SU-DHL-6 (cell line): ENCODE results near the gene AP3M1.
"Not testable (repeated sequence)": the region's sequence is repeated elsewhere in the genome, so short reads cannot be mapped to it uniquely, and the experiment has no call there.

Experiments
- H2AFZ ChIP-seq: fragments of 200-600 bp; sonication (generic); 2 replicates; pipeline ENCODE4 v1.6.1; 2014; ENCODE audit warnings: low read depth, mild to moderate bottlenecking, moderate library complexity, mixed read lengths, antibody characterized with exemption, low read length; ENCODE audit not compliant: severe bottlenecking
- H3F3A ChIP-seq: fragments of 200-600 bp; shearing (Covaris generic); 2 replicates; pipeline ENCODE4 v1.6.0; 2016; ENCODE audit warnings: antibody characterized with exemption, mild to moderate bottlenecking; ENCODE audit not compliant: insufficient read depth
- H3K27ac ChIP-seq: fragments of 200-600 bp; sonication (generic); 2 replicates; pipeline ENCODE4 v1.5.1; 2016; ENCODE audit warnings: low read depth, mild to moderate bottlenecking, low read length, moderate library complexity, mixed read lengths
- H3K27me3 ChIP-seq: fragments of 200-600 bp; sonication (generic), shearing (Covaris generic); 2 replicates; pipeline ENCODE4 v1.6.0; 2014; ENCODE audit warnings: mild to moderate bottlenecking, low read length
- H3K36me3 ChIP-seq: fragments of 200-600 bp; sonication (generic); 2 replicates; pipeline ENCODE4 v1.6.1; 2014; ENCODE audit warnings: mild to moderate bottlenecking, low read length, mixed read lengths
- H3K4me2 ChIP-seq: fragments of 300-600, 200-600 bp; shearing (Covaris generic), sonication (generic); 2 replicates; pipeline ENCODE4 v1.6.0; 2014; ENCODE audit warnings: low read length, low read depth, mild to moderate bottlenecking; ENCODE audit not compliant: poor library complexity, severe bottlenecking
- H3K4me3 ChIP-seq: fragments of 200-600 bp; sonication (generic); 2 replicates; pipeline ENCODE4 v1.5.1; 2014; ENCODE audit warnings: antibody characterized with exemption, low read length, mild to moderate bottlenecking, mixed read lengths; ENCODE audit not compliant: insufficient read depth, poor library complexity, severe bottlenecking
- H3K79me2 ChIP-seq: fragments of 200-600 bp; sonication (generic); 2 replicates; pipeline ENCODE4 v1.6.1; 2014; ENCODE audit warnings: mild to moderate bottlenecking, low read length, moderate library complexity; ENCODE audit not compliant: insufficient read depth
- H3K9ac ChIP-seq: fragments of 200-600 bp; sonication (generic); 2 replicates; pipeline ENCODE4 v1.7.0; 2014; ENCODE audit warnings: mild to moderate bottlenecking, low read length
- H3K9me2 ChIP-seq: fragments of 200-600 bp; sonication (generic); replicated peaks from 2 replicates; pipeline ENCODE4 v1.6.1; 2014; ENCODE audit warnings: low read length; ENCODE audit not compliant: insufficient read depth
- H3K9me3 ChIP-seq: fragments of 200-600 bp; sonication (generic); 2 replicates; pipeline ENCODE4 v1.6.1; 2014; ENCODE audit warnings: low read length, mixed read lengths; ENCODE audit not compliant: insufficient read depth
- H4K20me1 ChIP-seq: fragments of 200-600 bp; sonication (generic); 2 replicates; pipeline ENCODE4 v1.6.1; 2014; ENCODE audit warnings: low read depth, mild to moderate bottlenecking, antibody characterized with exemption, low read length, moderate library complexity, mixed read lengths
- CTCF ChIP-seq: fragments of 200-600 bp; sonication (generic); IDR thresholded peaks from one replicate; pipeline ENCODE4 v1.5.1; 2017; ENCODE audit warnings: antibody characterized with exemption, mild to moderate bottlenecking, low read length, moderate library complexity; ENCODE audit not compliant: insufficient read depth, poor library complexity, severe bottlenecking
- EZH2phosphoT487 ChIP-seq: fragments of 200-600 bp; sonication (generic), shearing (Covaris generic); conservative IDR thresholded peaks from 2 replicates; pipeline ENCODE4 v1.6.1; 2018; ENCODE audit warnings: mild to moderate bottlenecking, antibody characterized with exemption, low read length, moderate library complexity, mixed read lengths

AP3M1 gene

DNA sequence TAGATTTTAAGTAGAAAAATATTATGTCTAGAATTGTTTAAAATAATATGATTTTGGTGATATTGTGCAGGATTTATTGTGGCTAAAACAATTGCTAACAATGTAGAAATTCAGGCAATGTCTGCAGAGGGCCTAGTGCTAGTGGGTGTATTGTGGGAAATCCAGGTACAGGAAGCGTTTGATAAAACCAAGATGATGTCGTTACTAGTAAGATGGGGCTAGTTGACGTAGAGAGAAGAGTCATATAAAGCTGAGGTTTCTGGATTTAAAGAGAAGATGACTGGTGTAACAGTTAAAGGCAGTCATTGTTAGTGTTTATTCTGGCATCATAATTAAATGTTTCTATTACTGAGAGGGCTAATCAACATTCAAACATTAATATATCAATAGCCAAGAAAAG, 43.9 kb upstream of the AP3M1 start:
- Histone ChIP-seq H3K9me2 (no peaks in the 10 kb centered on the region), H3K79me2 (peaks cover 84% of the 10 kb centered on the region), H3K4me2 (no peak overlapping the region), H3K27ac (no peak overlapping the region), H3K9ac (no peak overlapping the region), H2AFZ (no peak overlapping the region), H3K27me3 (no peaks in the 10 kb centered on the region), H4K20me1 (no peaks in the 10 kb centered on the region), H3K4me3 (no peak overlapping the region), H3K36me3 (no peaks in the 10 kb centered on the region), H3K9me3 (no peaks in the 10 kb centered on the region), H3F3A (no peaks in the 10 kb centered on the region)
- TF ChIP-seq CTCF (no peak), EZH2phosphoT487 (no peak)

GRCh38 chr10:74190494-74190893, 39.9 kb upstream of the AP3M1 start:
- H3K4me3 ChIP-seq, result no peak overlapping the region
- peak overlapping the region; percentile 5; the same call in 1 of the 2 replicates for H3K27ac ChIP-seq
- H2AFZ ChIP-seq, result peak overlapping the region; percentile 37
- 0 out of 2 replicates have a peak, but pooled peaks cover 8% of the 10 kb centered on the region for H3F3A ChIP-seq
- H3K9me3 ChIP-seq, result no peaks in the 10 kb centered on the region
- H3K36me3 ChIP-seq, result no peaks in the 10 kb centered on the region
- H3K27me3 ChIP-seq, result no peaks in the 10 kb centered on the region
- TF ChIP-seq EZH2phosphoT487 (no peak), CTCF (no peak)
- no peaks in the 10 kb centered on the region for H3K9me2 ChIP-seq
- H4K20me1 ChIP-seq, result no peaks in the 10 kb centered on the region
- peaks cover 83% of the 10 kb centered on the region for H3K79me2 ChIP-seq
- H3K9ac ChIP-seq, result peak overlapping the region; percentile 31
- H3K4me2 ChIP-seq, result peak overlapping the region; percentile 50

GRCh38 chr10:74189999-74190421, 39.4 kb upstream of the AP3M1 start:
- peak overlapping the region; percentile 5; the same call in 1 of the 2 replicates for H3K27ac ChIP-seq
- no peaks in the 10 kb centered on the region for H4K20me1 ChIP-seq
- H3K4me3 ChIP-seq, result no peak overlapping the region
- no peaks in the 10 kb centered on the region for H3K9me2 ChIP-seq
- peak overlapping the region; percentile 31 for H3K9ac ChIP-seq
- TF ChIP-seq CTCF, result no peak
- TF ChIP-seq EZH2phosphoT487, result no peak
- no peaks in the 10 kb centered on the region for H3K9me3 ChIP-seq
- peaks cover 85% of the 10 kb centered on the region for H3K79me2 ChIP-seq
- H3F3A ChIP-seq, result 0 out of 2 replicates have a peak, but pooled peaks cover 8% of the 10 kb centered on the region
- H3K36me3 ChIP-seq, result no peaks in the 10 kb centered on the region
- peak overlapping the region; percentile 37 for H2AFZ ChIP-seq
- H3K4me2 ChIP-seq, result peak overlapping the region; percentile 50
- no peaks in the 10 kb centered on the region for H3K27me3 ChIP-seq

DNA sequence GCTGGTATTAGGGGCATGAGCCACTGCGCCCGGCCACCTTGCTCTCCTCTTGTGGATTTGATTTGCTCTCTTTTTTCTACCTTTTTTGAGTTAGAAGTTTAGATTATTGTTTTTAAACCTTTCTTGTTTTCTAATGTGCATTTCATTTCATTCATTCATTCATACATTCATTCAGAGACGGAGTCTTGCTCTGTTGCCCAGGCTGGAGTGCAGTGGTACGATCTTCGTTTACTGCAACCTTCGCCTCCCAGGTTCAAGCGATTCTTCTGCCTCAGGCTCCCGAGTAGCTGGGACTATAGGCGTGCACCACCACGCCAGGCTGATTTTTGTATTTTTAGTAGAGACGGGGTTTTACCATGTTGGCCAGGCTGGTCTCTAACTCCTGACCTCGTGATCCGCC, 38.0 kb upstream of the AP3M1 start:
- H3K9ac ChIP-seq, H3K36me3 ChIP-seq, H3F3A ChIP-seq, H3K9me2 ChIP-seq, H3K4me3 ChIP-seq, H3K9me3 ChIP-seq, H3K27me3 ChIP-seq, H2AFZ ChIP-seq, H4K20me1 ChIP-seq, H3K27ac ChIP-seq, H3K4me2 ChIP-seq: not testable (repeated sequence)
- H3K79me2 ChIP-seq, result peaks cover 87% of the 10 kb centered on the region
